ENCODE data around the gene ABHD12B. TPM values are rescaled to one million over a fixed set of nuclear protein-coding genes. Genes with fewer than 3 reads are reported as not detected.
"Not testable (repeated sequence)": the region's sequence is repeated elsewhere in the genome, so short reads cannot be mapped to it uniquely, and the experiment has no call there.

ABHD12B gene
- total and polyA plus RNA-seq, 9 of the 15 experiments (the other 6 are each of a cell fraction or from before 2014, with no cell fraction given) = not detected

- H3K27me3 ChIP-seq (ENCODE audit: control insufficient read depth in 2 of 2, insufficient read depth in 2 of 2, low read length in 2 of 2) = no peaks in the 10 kb centered on the region
- H2AFZ ChIP-seq (ENCODE audit: low read depth, low read length) = no peak overlapping the region
- FAIRE-seq (no peak), DNase-seq (ENCODE audit: extremely low read depth in 1 of 4, low spot score in 3 of 4) (no peak), ATAC-seq (no peak)
- peaks cover 9% of the 10 kb centered on the region; the same call in 2 of the 3 replicates for H3K36me3 ChIP-seq (ENCODE audit: control insufficient read depth, insufficient read depth, low read length)
- H4K20me1 ChIP-seq (replicated peaks; ENCODE audit: control insufficient read depth, insufficient read depth, low read length) = no peaks in the 10 kb centered on the region
- no peaks in the 10 kb centered on the region for H3K9me1 ChIP-seq (ENCODE audit: control insufficient read depth, insufficient read depth, low read length)
- CTCF ChIA-PET (ENCODE audit: low intra/inter-chr PET ratio) = no interaction called here
- peaks cover 0 to 18% of the 10 kb centered on the region in 2 experiments; a peak in 3 of 5 replicates for H3K4me1 ChIP-seq (replicated peaks in 1 of 2; ENCODE audit: control insufficient read depth in 2 of 2, insufficient read depth in 2 of 2, low read length in 2 of 2)
- H3K79me2 ChIP-seq (ENCODE audit: control insufficient read depth, insufficient read depth, low read length) = peaks cover 16% of the 10 kb centered on the region; the same call in 2 of the 3 replicates
- no peak overlapping the region for H3K4me2 ChIP-seq (ENCODE audit: insufficient read depth, low read length)
- no TSS peak for BruUV-seq (replicated peaks)
- POLR2A ChIA-PET = interaction anchor here (0.8 to 1.2 kb wide), 3 partner anchors 8 to 21 kb away, joined by 3 to 4 read pairs (median 3); no protein-coding TSS in a partner anchor
- intact Hi-C loops (cut with micrococcal nuclease) (no loop called here), in situ Hi-C loops (cut with MboI) (no loop called here)
- no peak overlapping the region for H3K9ac ChIP-seq (ENCODE audit: insufficient read depth in 1 of 2, low read depth in 2 of 2, low read length in 2 of 2)
- 75% methylated on average over 6 of the region's 6 CpGs for whole genome bisulfite sequencing (ENCODE audit: insufficient coverage, low coverage, missing lambda C conversion rate)
- TF ChIP-seq TAL1 (IDR thresholded peaks at IDR 0.05) (no peak), HNRNPK (IDR thresholded peaks at IDR 0.05; ENCODE audit: low read depth, low read length, poor library complexity, severe bottlenecking) (no peak)
- no peak overlapping the region for H3K4me3 ChIP-seq
- H3K27ac ChIP-seq (ENCODE audit: extremely low read depth, low read depth, low read length) = no peak overlapping the region
- no peaks in the 10 kb centered on the region for H3K9me3 ChIP-seq (replicated peaks; ENCODE audit: control insufficient read depth, insufficient read depth, low read depth, low read length)
Measured at GRCh38 chr14:50941151-50941550, 69.3 kb downstream of the ABHD12B start.

GRCh38 chr14:50941638-50942037 is 69.8 kb downstream of the ABHD12B start:
- H3K27me3 ChIP-seq (ENCODE audit: control insufficient read depth in 2 of 2, insufficient read depth in 2 of 2, low read length in 2 of 2); intact Hi-C loops (cut with micrococcal nuclease); BruUV-seq (replicated peaks); H3K9ac ChIP-seq (ENCODE audit: insufficient read depth in 1 of 2, low read depth in 2 of 2, low read length in 2 of 2); H3K4me2 ChIP-seq (ENCODE audit: insufficient read depth, low read length); DNase-seq (ENCODE audit: extremely low read depth in 1 of 4, low spot score in 3 of 4); ATAC-seq; H3K9me3 ChIP-seq (replicated peaks; ENCODE audit: control insufficient read depth, insufficient read depth, low read depth, low read length); in situ Hi-C loops (cut with MboI); H3K27ac ChIP-seq (ENCODE audit: extremely low read depth, low read depth, low read length); H3K9me1 ChIP-seq (ENCODE audit: control insufficient read depth, insufficient read depth, low read length); CTCF ChIA-PET (ENCODE audit: low intra/inter-chr PET ratio); H4K20me1 ChIP-seq (replicated peaks; ENCODE audit: control insufficient read depth, insufficient read depth, low read length); H2AFZ ChIP-seq (ENCODE audit: low read depth, low read length); FAIRE-seq; H3K4me3 ChIP-seq; H3K36me3 ChIP-seq (ENCODE audit: control insufficient read depth, insufficient read depth, low read length); TF ChIP-seq ATF3 (CRISPR knock-in tag; conservative IDR thresholded peaks at IDR 0.05): not testable (repeated sequence)
- TF ChIP-seq CEBPB (tag; IDR thresholded peaks at IDR 0.05) = 0 out of 2 replicates have a peak, but pooled peaks have one; percentile 24
- peak; percentile 52; the same call in 1 of the 2 replicates for TF ChIP-seq ATF3 (IDR thresholded peaks at IDR 0.05)
- TF ChIP-seq CEBPG (CRISPR knock-in tag; IDR thresholded peaks at IDR 0.05) = peak; percentile 53; the same call in 1 of the 2 replicates
- TF ChIP-seq CEBPG (tag; conservative IDR thresholded peaks at IDR 0.05 in 1 of 2, IDR thresholded peaks at IDR 0.05 in 1 of 2) = 0 out of 4 replicates have a peak, but pooled peaks of 1 of the 2 experiments have one; percentile 13
- Histone ChIP-seq H3K79me2 (ENCODE audit: control insufficient read depth, insufficient read depth, low read length) (peaks cover 16% of the 10 kb centered on the region; the same call in 2 of the 3 replicates), H3K4me1 (replicated peaks in 1 of 2; ENCODE audit: control insufficient read depth in 2 of 2, insufficient read depth in 2 of 2, low read length in 2 of 2) (peaks cover 0 to 18% of the 10 kb centered on the region in 2 experiments; a peak in 3 of 5 replicates)
- WGBS (ENCODE audit: insufficient coverage, low coverage, missing lambda C conversion rate) = 91% methylated on average over 6 of the region's 8 CpGs
- POLR2A ChIA-PET = interaction anchor here (0.8 to 1.2 kb wide), 3 partner anchors 9 to 20 kb away, joined by 3 to 4 read pairs (median 3); no protein-coding TSS in a partner anchor
